Measurements from ENCODE around the gene SULT4A1.

DNA sequence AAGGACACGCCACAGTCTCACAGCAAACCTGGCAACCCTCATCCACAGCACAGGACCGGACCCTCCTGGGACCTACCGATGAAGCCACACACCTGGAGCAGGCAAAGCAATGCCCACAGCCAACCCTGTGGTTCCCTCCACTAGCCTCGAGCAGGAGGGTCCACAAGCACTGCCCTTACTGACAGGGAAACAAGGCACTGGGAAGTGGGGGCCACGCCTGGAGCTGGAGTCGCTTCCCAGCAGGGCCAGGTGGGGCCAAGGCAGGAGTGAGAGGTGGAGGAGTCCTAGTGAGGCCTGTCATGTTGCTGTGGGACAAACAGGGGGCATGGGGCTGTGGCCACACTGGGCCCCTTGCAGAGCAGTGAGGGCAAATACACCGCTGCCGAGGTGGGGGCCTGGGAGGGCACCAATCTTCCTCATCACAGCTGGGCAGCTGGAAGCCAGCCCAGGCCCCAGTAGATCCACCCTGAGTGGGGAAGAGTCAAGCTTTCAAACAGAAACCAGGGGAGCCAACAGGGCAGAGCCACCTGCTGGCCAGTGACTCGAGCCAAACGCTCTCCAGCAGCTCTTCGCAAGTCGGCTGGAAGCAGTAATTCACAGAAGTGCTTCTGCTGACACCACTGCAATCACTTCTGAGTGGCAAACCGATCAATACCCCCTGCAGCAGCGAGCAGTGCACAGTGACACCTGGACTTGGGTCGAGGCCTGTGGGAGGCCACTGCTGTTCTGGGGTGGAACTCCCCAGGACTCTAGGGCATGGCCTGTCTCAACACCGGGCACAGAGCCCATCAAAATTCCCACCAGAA is 13.7 kb downstream of the SULT4A1 start:
- TF ChIP-seq, protein P1, sequence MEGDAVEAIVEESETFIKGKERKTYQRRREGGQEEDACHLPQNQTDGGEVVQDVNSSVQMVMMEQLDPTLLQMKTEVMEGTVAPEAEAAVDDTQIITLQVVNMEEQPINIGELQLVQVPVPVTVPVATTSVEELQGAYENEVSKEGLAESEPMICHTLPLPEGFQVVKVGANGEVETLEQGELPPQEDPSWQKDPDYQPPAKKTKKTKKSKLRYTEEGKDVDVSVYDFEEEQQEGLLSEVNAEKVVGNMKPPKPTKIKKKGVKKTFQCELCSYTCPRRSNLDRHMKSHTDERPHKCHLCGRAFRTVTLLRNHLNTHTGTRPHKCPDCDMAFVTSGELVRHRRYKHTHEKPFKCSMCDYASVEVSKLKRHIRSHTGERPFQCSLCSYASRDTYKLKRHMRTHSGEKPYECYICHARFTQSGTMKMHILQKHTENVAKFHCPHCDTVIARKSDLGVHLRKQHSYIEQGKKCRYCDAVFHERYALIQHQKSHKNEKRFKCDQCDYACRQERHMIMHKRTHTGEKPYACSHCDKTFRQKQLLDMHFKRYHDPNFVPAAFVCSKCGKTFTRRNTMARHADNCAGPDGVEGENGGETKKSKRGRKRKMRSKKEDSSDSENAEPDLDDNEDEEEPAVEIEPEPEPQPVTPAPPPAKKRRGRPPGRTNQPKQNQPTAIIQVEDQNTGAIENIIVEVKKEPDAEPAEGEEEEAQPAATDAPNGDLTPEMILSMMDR (conservative IDR thresholded peaks at IDR 0.05; ENCODE audit: low read depth in 2 of 2) = peak; percentile 42 to 56
- TF ChIP-seq REST (IDR thresholded peaks at IDR 0.05; ENCODE audit: unreplicated experiment) (no peak), EZH2phosphoT487 (IDR thresholded peaks at IDR 0.05; ENCODE audit: unreplicated experiment) (no peak), EZH2 (IDR thresholded peaks at IDR 0.05; ENCODE audit: low read depth, unreplicated experiment) (no peak), POLR2AphosphoS5 (IDR thresholded peaks at IDR 0.05; ENCODE audit: low read depth) (no peak), NANOG (IDR thresholded peaks at IDR 0.05; ENCODE audit: borderline replicate concordance) (no peak), CREB1 (CRISPR knock-in tag; IDR thresholded peaks at IDR 0.05; ENCODE audit: low read depth) (no peak), JUNB (IDR thresholded peaks at IDR 0.05; ENCODE audit: unreplicated experiment) (no peak), ZNF114 (CRISPR knock-in tag; IDR thresholded peaks at IDR 0.05) (no peak), ETS1 (IDR thresholded peaks at IDR 0.05) (no peak), STAT1 (IDR thresholded peaks at IDR 0.05; ENCODE audit: unreplicated experiment) (no peak), ZNF331 (CRISPR knock-in tag; IDR thresholded peaks at IDR 0.05; ENCODE audit: low read depth) (no peak)
- TF ChIP-seq, protein P2, sequence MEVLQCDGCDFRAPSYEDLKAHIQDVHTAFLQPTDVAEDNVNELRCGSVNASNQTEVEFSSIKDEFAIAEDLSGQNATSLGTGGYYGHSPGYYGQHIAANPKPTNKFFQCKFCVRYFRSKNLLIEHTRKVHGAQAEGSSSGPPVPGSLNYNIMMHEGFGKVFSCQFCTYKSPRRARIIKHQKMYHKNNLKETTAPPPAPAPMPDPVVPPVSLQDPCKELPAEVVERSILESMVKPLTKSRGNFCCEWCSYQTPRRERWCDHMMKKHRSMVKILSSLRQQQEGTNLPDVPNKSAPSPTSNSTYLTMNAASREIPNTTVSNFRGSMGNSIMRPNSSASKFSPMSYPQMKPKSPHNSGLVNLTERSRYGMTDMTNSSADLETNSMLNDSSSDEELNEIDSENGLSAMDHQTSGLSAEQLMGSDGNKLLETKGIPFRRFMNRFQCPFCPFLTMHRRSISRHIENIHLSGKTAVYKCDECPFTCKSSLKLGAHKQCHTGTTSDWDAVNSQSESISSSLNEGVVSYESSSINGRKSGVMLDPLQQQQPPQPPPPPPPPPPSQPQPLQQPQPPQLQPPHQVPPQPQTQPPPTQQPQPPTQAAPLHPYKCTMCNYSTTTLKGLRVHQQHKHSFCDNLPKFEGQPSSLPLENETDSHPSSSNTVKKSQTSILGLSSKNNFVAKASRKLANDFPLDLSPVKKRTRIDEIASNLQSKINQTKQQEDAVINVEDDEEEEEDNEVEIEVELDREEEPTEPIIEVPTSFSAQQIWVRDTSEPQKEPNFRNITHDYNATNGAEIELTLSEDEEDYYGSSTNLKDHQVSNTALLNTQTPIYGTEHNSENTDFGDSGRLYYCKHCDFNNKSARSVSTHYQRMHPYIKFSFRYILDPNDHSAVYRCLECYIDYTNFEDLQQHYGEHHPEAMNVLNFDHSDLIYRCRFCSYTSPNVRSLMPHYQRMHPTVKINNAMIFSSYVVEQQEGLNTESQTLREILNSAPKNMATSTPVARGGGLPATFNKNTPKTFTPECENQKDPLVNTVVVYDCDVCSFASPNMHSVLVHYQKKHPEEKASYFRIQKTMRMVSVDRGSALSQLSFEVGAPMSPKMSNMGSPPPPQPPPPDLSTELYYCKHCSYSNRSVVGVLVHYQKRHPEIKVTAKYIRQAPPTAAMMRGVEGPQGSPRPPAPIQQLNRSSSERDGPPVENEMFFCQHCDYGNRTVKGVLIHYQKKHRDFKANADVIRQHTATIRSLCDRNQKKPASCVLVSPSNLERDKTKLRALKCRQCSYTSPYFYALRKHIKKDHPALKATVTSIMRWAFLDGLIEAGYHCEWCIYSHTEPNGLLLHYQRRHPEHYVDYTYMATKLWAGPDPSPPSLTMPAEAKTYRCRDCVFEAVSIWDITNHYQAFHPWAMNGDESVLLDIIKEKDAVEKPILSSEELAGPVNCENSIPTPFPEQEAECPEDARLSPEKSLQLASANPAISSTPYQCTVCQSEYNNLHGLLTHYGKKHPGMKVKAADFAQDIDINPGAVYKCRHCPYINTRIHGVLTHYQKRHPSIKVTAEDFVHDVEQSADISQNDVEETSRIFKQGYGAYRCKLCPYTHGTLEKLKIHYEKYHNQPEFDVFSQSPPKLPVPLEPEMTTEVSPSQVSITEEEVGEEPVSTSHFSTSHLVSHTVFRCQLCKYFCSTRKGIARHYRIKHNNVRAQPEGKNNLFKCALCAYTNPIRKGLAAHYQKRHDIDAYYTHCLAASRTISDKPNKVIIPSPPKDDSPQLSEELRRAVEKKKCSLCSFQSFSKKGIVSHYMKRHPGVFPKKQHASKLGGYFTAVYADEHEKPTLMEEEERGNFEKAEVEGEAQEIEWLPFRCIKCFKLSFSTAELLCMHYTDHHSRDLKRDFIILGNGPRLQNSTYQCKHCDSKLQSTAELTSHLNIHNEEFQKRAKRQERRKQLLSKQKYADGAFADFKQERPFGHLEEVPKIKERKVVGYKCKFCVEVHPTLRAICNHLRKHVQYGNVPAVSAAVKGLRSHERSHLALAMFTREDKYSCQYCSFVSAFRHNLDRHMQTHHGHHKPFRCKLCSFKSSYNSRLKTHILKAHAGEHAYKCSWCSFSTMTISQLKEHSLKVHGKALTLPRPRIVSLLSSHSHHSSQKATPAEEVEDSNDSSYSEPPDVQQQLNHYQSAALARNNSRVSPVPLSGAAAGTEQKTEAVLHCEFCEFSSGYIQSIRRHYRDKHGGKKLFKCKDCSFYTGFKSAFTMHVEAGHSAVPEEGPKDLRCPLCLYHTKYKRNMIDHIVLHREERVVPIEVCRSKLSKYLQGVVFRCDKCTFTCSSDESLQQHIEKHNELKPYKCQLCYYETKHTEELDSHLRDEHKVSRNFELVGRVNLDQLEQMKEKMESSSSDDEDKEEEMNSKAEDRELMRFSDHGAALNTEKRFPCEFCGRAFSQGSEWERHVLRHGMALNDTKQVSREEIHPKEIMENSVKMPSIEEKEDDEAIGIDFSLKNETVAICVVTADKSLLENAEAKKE (CRISPR knock-in tag; IDR thresholded peaks at IDR 0.05) = no peak

Measured in GM23338 (cell line).